WTC11 (cell line): ENCODE data around the gene ANKRD49.

ENCODE experiments used
- FOXP1 ChIP-seq: sonication (generic); formaldehyde crosslinking; IDR thresholded peaks from 2 replicates; pipeline ENCODE4 v1.8.0; 2022; ENCODE audit warnings: missing genetic modification reagents, mild to moderate bottlenecking, moderate library complexity, borderline replicate concordance
- HMGA2 ChIP-seq: fragments of 250-450 bp; sonication (Bioruptor Pico); IDR thresholded peaks from 2 replicates; pipeline ENCODE4 v1.4.0; 2021; ENCODE audit warnings: mild to moderate bottlenecking, moderate library complexity
- MLX ChIP-seq: sonication (generic); formaldehyde crosslinking; IDR thresholded peaks from 2 replicates; pipeline ENCODE4 v1.8.1; 2023; ENCODE audit warnings: mild to moderate bottlenecking, missing genetic modification reagents, moderate library complexity
- SMAD3 ChIP-seq: sonication (generic); formaldehyde crosslinking; IDR thresholded peaks from 2 replicates; pipeline ENCODE4 v1.8.0; 2022; ENCODE audit warnings: missing genetic modification reagents, mild to moderate bottlenecking, borderline replicate concordance
- SP1 ChIP-seq: sonication (generic); formaldehyde crosslinking; conservative IDR thresholded peaks from 2 replicates; pipeline ENCODE4 v1.8.1; 2022; ENCODE audit warnings: missing genetic modification reagents

GRCh38 chr11:94469416-94469815, 24.4 kb upstream of the ANKRD49 start:
- TF ChIP-seq HMGA2 (CRISPR knock-in tag) (no peak), SMAD3 (CRISPR knock-in tag) (no peak), FOXP1 (CRISPR knock-in tag) (no peak), SP1 (CRISPR knock-in tag) (no peak), MLX (CRISPR knock-in tag) (no peak)
